Muscle of arm (tissue), 14 donors: Measurements from ENCODE around the gene OR8A1. TPM values are rescaled to one million over a fixed set of nuclear protein-coding genes. Genes with fewer than 3 reads are reported as not detected.

Source experiments
- DNase-seq: peaks from one replicate; pipeline ENCODE4 v3.0.0-alpha.2; 2013
- long read RNA-seq, 11 donors: transcript quantifications; one replicate each; lab custom pipeline, GENCODE V29; 2026
- polyA plus RNA-seq, 12 donors: library from polyadenylated mRNA; unstranded; fragments of 120-200 nt; gene quantifications; one replicate each; pipeline ENCODE4 v1.2.1, GENCODE V29; 2013; ENCODE audit not compliant: insufficient read length in 12 of 12

The OR8A1 gene
- under 1 TPM in 9 of 12 donors, not detected in 3; 0.04 to 0.78 (median 0.22) TPM for polyA plus RNA-seq
- long read RNA-seq, donor 1, result 0 reads
- long read RNA-seq, donor 2, result 0 reads
- long read RNA-seq, donor 3, result 0 reads
- long read RNA-seq, donor 4, result 0 reads
- long read RNA-seq, donor 5, result 0 reads
- long read RNA-seq, donor 6, result 0 reads
- long read RNA-seq, donor 7, result 0 reads
- long read RNA-seq, donor 8, result 0 reads
- long read RNA-seq, donor 9, result 0 reads
- long read RNA-seq, donor 10, result 0 reads
- long read RNA-seq, donor 11, result 0 reads

DNA sequence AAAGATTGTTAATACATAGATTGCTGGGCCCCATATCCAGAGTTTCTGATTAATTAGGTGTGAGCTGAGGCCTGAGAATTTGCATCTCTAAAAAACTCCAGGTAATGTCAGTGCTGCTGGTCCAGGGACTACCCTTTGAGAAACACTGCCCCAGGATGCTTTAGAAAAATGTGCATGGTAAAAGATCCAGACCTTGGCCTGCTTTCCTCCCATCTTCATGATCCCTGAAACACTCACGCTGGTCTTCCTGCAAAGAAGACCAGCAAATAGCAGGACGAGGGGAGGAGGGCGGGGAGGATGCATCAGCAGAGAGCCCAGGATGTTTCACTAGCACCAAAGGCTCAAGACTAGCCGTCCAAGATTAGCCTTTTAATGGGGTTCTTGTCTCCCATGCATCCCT, at the start of gene OR8A1:
TSS of gene OR8A1 (plus strand) at position 301 of the 400 bp plus-strand sequence. CDS start 123 bp downstream, outside the sequence.
- DNase-seq, result no peak

DNA sequence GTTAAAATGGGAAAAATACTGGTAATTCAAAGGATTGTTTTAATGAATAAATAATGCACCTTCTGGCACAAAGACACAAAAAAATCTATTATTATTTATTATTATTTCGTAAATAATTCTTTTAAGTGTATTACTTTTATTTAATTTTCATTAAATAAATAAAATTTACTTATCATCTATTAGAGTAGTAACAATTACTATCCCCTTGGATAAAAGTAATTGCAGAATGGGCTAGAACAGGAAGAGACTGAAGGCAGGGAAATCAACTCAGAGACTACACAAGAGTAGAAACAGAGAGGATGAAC, 49.3 kb upstream of the OR8A1 start:
- DNase-seq, result no peak

DNA sequence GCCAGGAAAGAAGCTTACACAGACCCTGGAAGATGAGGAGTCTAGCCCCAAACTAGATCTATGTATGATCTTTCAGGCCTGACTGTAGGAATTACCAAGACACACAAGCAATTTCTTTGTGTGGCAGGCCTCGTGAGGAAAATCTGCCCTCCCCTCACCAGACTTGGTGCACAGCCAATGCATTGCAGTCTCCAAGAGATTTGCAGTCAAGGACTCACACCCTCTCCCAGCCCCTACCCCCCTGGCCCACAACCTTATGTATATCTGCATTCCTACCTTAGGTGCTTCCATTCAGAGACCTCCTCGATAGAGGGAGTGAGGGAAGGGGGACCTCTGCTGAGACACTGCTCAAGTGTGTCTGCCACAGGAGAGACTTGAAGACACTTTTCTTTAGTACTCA, 36.2 kb upstream of the OR8A1 start:
- no peak for DNase-seq

GRCh38 chr11:124534051-124534450, 35.7 kb upstream of the OR8A1 start:
- DNase-seq, result no peak

DNA sequence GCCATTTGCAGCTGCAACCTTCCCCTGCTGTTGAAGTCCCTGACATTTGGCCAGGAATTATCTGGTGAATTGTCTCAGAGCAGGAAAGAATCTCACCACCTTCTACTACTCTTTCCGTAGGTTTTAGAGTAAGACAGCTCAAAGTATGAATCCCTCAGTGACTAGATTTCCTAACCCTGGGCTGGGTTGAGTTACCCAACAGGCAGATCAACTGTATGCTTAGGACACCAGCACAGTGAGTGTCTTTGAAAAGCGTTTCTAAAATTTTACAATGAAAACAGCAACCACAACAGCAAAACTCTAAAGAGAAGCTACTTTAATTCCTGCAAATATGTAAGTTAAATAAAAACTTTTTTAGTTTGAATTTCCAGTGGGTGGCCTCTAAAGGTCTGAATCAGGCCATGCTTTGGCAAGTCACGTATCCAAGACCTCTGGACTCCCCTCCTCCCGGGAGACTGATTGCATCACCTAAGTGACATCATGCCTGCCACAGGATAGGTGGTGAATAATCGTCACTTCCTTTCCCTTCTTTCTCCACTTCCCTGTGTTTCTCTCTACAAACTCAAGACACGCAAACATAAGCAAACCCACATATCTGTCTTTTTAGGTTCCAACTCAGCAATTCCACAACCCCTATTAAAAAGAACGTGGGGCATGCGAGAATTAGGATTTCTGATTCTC, 34.1 kb upstream of the OR8A1 start:
- no peak for DNase-seq

DNA sequence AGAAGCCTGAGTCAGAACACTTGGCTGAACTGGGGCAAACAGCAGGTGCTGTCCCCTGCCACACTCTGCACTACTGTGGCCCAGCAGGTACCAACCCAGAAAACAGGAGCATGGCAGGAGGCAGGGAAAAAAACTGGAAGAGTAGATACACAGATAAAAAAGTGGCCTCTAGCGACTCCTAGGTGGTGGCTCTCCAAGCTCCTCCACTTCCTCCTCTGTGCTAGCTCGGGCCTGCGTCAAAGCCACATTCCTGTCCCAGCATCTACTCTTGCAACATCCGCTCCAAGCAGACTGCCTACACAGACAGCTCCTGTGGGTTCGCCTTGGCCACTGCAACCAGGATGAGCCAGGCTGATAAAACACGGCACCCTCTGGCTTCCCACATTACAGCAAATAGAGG, 33.3 kb upstream of the OR8A1 start:
- no peak for DNase-seq

GRCh38 chr11:124538019-124538418, 31.8 kb upstream of the OR8A1 start:
- DNase-seq, result peak; percentile 40

DNA sequence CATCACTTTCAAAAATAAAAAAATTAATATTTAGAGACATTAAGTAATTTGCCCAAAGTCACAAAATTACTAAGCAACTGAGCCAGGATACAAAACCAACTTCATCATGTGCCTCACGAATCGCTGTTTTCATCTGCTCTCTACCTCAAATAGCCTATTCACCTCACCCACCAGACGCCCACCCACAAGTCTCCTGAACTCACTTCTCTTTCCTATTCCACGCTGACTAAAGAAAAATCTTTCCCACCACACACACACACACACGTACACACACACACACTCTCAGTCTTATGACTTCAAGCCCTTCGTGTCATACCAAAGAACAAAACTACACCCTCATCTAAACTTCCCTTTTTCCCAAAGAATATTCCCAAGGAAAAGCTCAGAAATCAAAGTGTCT, 28.6 kb upstream of the OR8A1 start:
- DNase-seq, result no peak

DNA sequence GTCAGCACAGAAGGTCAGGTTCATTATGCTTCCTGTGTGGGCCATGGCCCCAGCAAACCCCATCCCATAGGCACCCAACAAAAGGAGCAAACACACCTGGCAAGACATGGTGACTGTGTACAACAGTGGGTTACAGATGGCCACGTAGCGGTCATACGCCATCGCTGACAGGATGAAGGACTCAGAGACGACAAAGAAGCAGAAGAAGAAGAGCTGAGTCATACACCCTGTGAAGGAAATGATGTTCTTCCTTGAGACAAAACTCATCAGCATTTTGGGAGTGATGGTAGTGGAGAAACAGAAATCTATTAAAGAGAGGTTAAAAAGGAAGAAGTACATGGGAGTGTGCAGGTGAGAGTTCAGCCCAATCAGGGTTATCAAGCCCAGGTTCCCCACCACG, 26.7 kb upstream of the OR8A1 start:
- DNase-seq, result no peak

DNA sequence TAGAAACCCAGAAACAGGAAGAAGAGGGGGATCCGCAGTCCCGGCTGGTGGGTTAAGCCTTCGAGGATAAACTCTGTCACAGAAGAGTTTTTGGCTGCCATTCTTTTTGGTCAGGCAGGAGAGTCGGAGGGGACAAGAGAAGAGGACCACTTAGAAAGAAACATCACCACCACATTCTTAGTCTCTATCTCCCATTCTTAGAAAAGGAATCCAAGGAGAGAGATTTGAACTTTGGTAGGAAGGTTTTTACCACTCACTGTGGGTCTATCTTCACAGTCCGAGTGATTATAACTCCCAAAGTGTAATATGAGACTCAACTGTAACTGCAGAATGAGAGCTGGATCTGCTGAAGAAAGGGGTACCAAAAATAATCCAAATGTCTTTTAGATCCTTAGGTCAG, 26.2 kb upstream of the OR8A1 start, which contains the start of gene OR8B12:
TSS of gene OR8B12 (minus strand) at position 101 of the 400 bp plus-strand sequence. CDS start at position 101, 0 bp downstream.
- no peak for DNase-seq

- DNase-seq, result no peak
These were observed 18.6 kb upstream of the OR8A1 start for GRCh38 chr11:124551189-124551588.

DNA sequence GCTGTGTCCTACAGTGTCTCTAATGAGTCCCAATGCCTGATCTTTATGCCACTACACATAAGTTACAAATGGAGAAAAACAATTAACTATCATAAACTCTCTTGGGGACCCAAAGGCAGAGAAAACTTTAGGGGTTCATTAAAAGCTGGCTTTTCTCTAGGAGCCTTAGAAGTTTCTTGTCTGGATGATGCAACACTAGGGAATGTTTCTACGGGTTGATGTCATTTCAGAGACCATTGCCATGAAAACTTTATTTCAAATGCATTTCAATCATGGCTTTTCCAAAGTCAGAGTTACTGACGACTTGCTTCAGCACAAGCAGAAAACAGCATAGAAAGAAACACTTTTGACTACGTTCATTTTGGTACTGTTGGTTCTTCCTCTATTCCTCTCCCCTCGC, 17.8 kb upstream of the OR8A1 start:
- no peak for DNase-seq

DNA sequence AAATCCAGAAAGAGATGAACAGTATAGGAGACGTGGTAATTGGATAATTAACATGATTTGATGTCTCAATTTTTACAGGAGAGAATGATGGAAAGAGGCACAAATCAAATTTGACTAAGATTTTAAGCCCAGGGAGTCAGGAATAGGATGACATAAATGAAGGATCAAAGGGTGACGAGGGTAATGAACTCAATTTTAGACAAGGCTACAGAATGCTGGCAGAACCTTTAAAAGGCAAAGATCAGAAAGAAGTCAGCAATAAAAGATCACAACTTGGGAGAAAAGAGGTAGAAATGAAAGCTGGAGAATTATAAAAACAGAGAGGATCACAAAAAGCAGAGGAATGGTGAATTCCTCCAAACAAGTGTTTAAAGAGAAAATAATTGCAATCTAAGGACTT, 13.0 kb upstream of the OR8A1 start:
- DNase-seq, result no peak

DNA sequence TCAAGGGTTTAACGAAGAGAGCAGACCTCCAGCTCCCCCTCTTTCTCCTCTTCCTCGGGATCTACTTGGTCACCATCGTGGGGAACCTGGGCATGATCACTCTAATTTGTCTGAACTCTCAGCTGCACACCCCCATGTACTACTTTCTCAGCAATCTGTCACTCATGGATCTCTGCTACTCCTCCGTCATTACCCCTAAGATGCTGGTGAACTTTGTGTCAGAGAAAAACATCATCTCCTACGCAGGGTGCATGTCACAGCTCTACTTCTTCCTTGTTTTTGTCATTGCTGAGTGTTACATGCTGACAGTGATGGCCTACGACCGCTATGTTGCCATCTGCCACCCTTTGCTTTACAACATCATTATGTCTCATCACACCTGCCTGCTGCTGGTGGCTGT, 363 bp downstream of the OR8A1 start:
- DNase-seq, result no peak

GRCh38 chr11:124577716-124578427, 8.1 kb downstream of the OR8A1 start:
- peak; percentile 15 for DNase-seq

GRCh38 chr11:124578761-124579160, 9.0 kb downstream of the OR8A1 start:
- DNase-seq, result no peak

GRCh38 chr11:124581817-124582216, 12.0 kb downstream of the OR8A1 start:
- DNase-seq, result no peak

GRCh38 chr11:124582565-124582964, 12.8 kb downstream of the OR8A1 start:
- DNase-seq, result no peak

- no peak for DNase-seq
These were observed 14.0 kb downstream of the OR8A1 start for GRCh38 chr11:124583781-124584180.

DNA sequence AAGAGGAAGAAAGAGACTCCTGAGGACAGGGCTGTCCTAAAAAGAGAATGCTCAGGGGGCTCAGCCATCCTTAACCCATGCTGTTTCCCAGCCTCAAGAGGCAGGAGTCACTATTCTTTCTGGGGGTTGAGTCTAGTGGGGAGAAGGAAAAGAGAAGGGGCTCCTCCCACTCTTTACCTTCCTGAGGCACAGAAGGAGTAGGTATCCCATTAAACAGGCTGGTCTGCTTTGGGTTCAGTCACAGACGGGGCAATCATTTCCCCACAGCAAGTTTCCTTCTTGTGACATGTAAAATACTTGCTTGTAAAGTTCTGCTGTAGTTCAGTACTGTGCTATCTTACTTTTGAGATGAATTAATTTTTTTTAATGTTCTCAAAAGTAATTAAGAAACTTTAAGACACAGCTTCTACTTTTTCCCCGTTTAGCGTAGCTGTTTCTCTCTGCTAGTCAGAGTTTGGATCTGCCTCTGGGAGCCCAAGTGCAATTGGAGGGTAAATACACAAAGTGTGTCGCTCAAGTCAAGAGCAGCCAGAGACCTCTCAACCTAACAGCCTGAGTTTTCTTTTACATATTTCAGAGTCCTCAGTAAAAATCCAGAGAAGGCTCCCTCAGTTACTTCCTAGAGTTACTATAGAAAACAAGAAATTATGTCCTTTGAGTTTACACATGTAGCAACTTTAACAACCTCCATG, 15.0 kb downstream of the OR8A1 start:
- DNase-seq, result no peak

- DNase-seq, result peak; percentile 69
These were observed 16.6 kb downstream of the OR8A1 start for GRCh38 chr11:124586238-124586860.

DNA sequence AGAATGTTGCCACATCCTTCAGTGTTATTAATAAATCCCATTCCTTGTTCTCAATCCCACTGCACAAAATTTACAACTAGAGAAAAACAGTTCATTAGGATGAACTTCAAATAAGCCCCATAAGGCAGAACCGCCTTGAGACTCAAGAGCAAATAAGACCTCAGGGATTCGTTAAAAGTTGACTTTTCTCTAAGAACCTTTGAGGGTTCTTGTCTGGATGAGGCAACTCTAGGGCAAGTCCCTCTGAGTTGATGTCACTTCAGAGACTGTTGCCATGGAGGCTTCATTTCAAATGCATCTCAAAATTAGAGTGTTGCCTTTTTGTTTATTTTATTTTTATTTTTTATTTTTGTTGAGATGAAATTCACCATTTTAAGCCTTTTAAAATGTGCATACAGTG, 21.6 kb downstream of the OR8A1 start:
- no peak for DNase-seq
